HTERT RPE-1 (cell line): ENCODE results near the gene ZBP1.

ENCODE experiments used
- in situ Hi-C: fragments of 300-500 bp; cut with MboI; formaldehyde crosslinking; loops from 4 replicates; pipeline ENCODE4 v1.14.3; 2020; ENCODE audit warnings: low sequenced_read_pairs

The ZBP1 gene

GRCh38 chr20:57658833-57659516, 38.7 kb upstream of the ZBP1 start:
- in situ Hi-C loops, result no loop called here

GRCh38 chr20:57658447-57658832, 38.2 kb upstream of the ZBP1 start:
- in situ Hi-C loops, result no loop called here

- in situ Hi-C loops, result no loop called here
These were observed 37.6 kb upstream of the ZBP1 start for GRCh38 chr20:57657535-57658446.

- in situ Hi-C loops, result no loop called here
These were observed 36.8 kb upstream of the ZBP1 start for GRCh38 chr20:57656821-57657534.

GRCh38 chr20:57656252-57656820, 36.1 kb upstream of the ZBP1 start:
- in situ Hi-C loops, result no loop called here

- in situ Hi-C loops, result no loop called here
These were observed 35.6 kb upstream of the ZBP1 start for GRCh38 chr20:57655809-57656155.

GRCh38 chr20:57654998-57655808, 35.0 kb upstream of the ZBP1 start:
- in situ Hi-C loops, result no loop called here

GRCh38 chr20:57654363-57654997, 34.3 kb upstream of the ZBP1 start:
- in situ Hi-C loops, result no loop called here

GRCh38 chr20:57653910-57654309, 33.7 kb upstream of the ZBP1 start:
- in situ Hi-C loops, result no loop called here

GRCh38 chr20:57653546-57653900, 33.3 kb upstream of the ZBP1 start:
- in situ Hi-C loops, result no loop called here

GRCh38 chr20:57652606-57653545, 32.6 kb upstream of the ZBP1 start:
- in situ Hi-C loops, result no loop called here

GRCh38 chr20:57651881-57652605, 31.8 kb upstream of the ZBP1 start:
- in situ Hi-C loops, result no loop called here

GRCh38 chr20:57650756-57651483, 30.7 kb upstream of the ZBP1 start:
- in situ Hi-C loops, result no loop called here

- in situ Hi-C loops, result no loop called here
These were observed 30.0 kb upstream of the ZBP1 start for GRCh38 chr20:57650266-57650665.

GRCh38 chr20:57649617-57650015, 29.4 kb upstream of the ZBP1 start:
- in situ Hi-C loops, result no loop called here

GRCh38 chr20:57648878-57649616, 28.8 kb upstream of the ZBP1 start:
- in situ Hi-C loops, result no loop called here
